IPS-20b (cell line): Measurements from ENCODE around the gene SPG7.
"Not testable (repeated sequence)": the region's sequence is repeated elsewhere in the genome, so short reads cannot be mapped to it uniquely, and the experiment has no call there.

ENCODE experiments used
- H3K27ac ChIP-seq: one replicate; pipeline ENCODE4 v1.5.1; 2013; ENCODE audit warnings: low read length
- H3K27me3 ChIP-seq: 2 replicates; pipeline ENCODE4 v1.6.1; 2013; ENCODE audit warnings: mild to moderate bottlenecking, low read length, inconsistent platforms; ENCODE audit not compliant: insufficient read depth
- H3K36me3 ChIP-seq: 2 replicates; pipeline ENCODE4 v1.6.1; 2013; ENCODE audit warnings: low read depth, mild to moderate bottlenecking, inconsistent platforms, low read length, moderate library complexity; ENCODE audit not compliant: insufficient read depth
- H3K4me1 ChIP-seq: 2 replicates; pipeline ENCODE4 v1.6.1; 2013; ENCODE audit warnings: mild to moderate bottlenecking, control low read depth, inconsistent platforms, low read length, moderate library complexity; ENCODE audit not compliant: insufficient read depth
- H3K4me3 ChIP-seq: 2 replicates; pipeline ENCODE4 v1.5.1; 2013; ENCODE audit warnings: mild to moderate bottlenecking, low read length, inconsistent platforms
- H3K9ac ChIP-seq: 2 replicates; pipeline ENCODE4 v1.6.1; 2013; ENCODE audit warnings: low read depth, mild to moderate bottlenecking, inconsistent platforms, low read length, moderate library complexity
- H3K9me3 ChIP-seq: 2 replicates; pipeline ENCODE4 v1.6.1; 2013; ENCODE audit warnings: mild to moderate bottlenecking, low read depth, low read length, inconsistent platforms; ENCODE audit not compliant: insufficient read depth

The SPG7 gene

GRCh38 chr16:89579351-89579750 lies 71.1 kb downstream of the SPG7 start:
- Histone ChIP-seq H3K27ac (no peak overlapping the region), H3K4me1 (no peaks in the 10 kb centered on the region; the same call in 1 of the 2 replicates), H3K36me3 (0 out of 2 replicates have a peak, but pooled peaks cover 6% of the 10 kb centered on the region)

DNA sequence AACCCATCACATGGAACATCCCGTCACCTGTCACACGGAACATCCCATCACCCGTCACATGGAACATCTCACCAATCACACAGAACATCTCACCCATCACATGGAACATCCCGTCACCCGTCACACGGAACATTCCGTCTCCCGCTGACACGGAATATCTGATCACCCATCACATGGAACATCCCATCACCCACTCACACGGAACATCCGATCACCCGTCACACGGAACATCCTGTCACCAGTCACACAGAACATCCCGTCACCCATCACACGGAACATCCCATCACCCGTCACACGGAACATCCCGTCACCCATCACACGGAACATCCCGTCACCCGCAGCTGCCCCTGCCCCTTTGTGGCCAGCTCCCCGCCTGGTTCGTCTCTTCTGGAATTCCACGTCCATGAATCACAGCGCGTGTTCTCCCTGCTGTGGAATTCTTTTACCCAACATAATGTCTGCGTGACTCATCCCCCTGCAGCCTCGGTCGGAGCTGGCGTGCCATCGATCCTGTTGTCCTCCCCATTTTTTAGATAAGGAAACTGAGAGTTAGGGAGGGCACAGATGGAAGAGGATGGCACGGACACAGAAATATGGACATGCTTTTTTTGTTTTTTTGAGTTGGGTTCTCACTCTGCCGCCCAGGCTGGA lies 73.0 kb downstream of the SPG7 start:
- Histone ChIP-seq H3K36me3 (0 out of 2 replicates have a peak, but pooled peaks cover 6% of the 10 kb centered on the region), H3K4me3 (no peak overlapping the region), H3K9ac (no peak overlapping the region), H3K27ac (no peak overlapping the region), H3K27me3 (peaks cover 17% of the 10 kb centered on the region), H3K4me1 (no peaks in the 10 kb centered on the region), H3K9me3 (no peaks in the 10 kb centered on the region)

More at GRCh38 chr16:89579351-89579750, 71.1 kb downstream of the SPG7 start:
- Histone ChIP-seq H3K9me3 (no peaks in the 10 kb centered on the region), H3K27me3 (peaks cover 34% of the 10 kb centered on the region), H3K4me3 (no peak overlapping the region), H3K9ac (no peak overlapping the region)

DNA sequence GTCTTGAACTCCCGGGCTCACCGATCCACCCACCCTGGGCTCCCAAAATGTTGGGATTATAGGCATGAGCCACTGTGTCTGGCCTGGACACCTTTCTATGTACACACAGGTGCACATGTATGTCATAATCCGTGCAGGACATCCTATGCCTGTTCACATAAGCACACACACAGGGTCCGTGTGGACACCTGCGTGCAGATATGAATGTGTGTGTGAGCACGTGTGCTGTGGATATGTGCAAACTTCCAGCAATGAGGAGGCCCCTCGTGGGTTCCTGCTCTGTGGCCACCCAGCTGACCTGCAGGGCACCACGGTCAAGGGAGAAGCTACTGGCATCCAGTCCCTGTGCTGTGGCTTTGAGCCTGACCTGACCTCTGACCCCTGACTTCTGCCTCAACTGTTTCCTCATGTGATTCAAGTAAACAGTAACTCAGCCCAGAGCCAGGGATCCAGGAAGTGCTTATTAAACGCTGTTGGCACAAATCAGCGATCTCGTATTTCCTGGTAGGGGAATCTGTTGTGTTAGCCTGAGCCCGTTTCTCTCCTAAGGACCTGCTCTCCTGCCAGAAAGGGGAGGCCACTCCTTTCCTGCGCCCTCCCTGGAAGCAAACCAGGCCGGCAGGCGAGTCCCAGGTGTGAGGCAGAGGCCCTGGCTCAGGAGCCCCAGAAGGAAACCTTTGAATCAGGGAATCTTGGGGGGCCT lies 73.8 kb downstream of the SPG7 start:
- Histone ChIP-seq H3K9ac (no peak overlapping the region), H3K27ac (no peak overlapping the region), H3K4me3 (no peak overlapping the region), H3K27me3 (peaks cover 9% of the 10 kb centered on the region), H3K4me1 (no peaks in the 10 kb centered on the region), H3K9me3 (no peaks in the 10 kb centered on the region), H3K36me3 (0 out of 2 replicates have a peak, but pooled peaks cover 6% of the 10 kb centered on the region)

DNA sequence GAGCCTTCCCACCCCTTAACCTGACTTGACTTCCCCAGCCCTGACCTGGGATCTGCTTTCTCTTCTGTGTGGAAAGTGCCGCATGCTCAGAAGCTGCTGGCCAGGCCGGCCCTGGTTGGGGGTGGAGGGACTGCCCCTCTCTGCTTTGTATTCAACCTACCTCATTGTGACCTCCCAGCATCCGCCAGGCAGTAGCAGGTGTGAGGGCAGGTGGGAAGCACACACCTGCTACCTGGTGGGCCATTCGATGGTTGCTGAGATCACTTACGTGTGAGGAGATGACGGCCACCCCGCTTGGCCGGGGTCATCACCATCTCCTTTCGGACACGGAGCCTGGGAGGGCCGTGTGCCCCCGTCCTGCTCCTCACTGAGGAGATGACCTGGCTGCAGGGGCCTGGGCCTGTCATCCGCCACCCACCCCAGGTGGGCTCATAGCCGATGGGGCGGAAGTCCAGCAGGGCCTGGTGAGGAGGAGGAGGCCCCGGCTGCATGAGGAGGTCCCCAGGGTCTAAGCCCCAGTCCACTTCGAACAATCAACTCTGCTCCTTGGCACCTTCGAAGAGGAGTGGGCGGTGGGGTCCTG lies 74.5 kb downstream of the SPG7 start:
- no peak overlapping the region for H3K9ac ChIP-seq
- H3K4me3 ChIP-seq, result no peak overlapping the region
- H3K4me1 ChIP-seq, result no peaks in the 10 kb centered on the region
- 0 out of 2 replicates have a peak, but pooled peaks cover 6% of the 10 kb centered on the region for H3K36me3 ChIP-seq
- H3K27me3 ChIP-seq, result peaks cover 2% of the 10 kb centered on the region; the same call in 1 of the 2 replicates
- no peak overlapping the region for H3K27ac ChIP-seq
- no peaks in the 10 kb centered on the region for H3K9me3 ChIP-seq

GRCh38 chr16:89583197-89583894 lies 75.1 kb downstream of the SPG7 start:
- H3K36me3 ChIP-seq, result 0 out of 2 replicates have a peak, but pooled peaks cover 6% of the 10 kb centered on the region

GRCh38 chr16:89583895-89584644 lies 75.9 kb downstream of the SPG7 start:
- H3K27me3 ChIP-seq, result no peaks in the 10 kb centered on the region
- H3K9ac ChIP-seq, result no peak overlapping the region
- H3K4me3 ChIP-seq, result no peak overlapping the region
- no peaks in the 10 kb centered on the region for H3K4me1 ChIP-seq
- H3K27ac ChIP-seq, result no peak overlapping the region
- H3K9me3 ChIP-seq, result no peaks in the 10 kb centered on the region
- H3K36me3 ChIP-seq, result 0 out of 2 replicates have a peak, but pooled peaks cover 6% of the 10 kb centered on the region

More at GRCh38 chr16:89583197-89583894, 75.1 kb downstream of the SPG7 start:
- H3K9ac ChIP-seq, result no peak overlapping the region
- no peak overlapping the region for H3K27ac ChIP-seq
- no peaks in the 10 kb centered on the region for H3K9me3 ChIP-seq
- H3K27me3 ChIP-seq, result no peaks in the 10 kb centered on the region
- no peak overlapping the region for H3K4me3 ChIP-seq
- H3K4me1 ChIP-seq, result no peaks in the 10 kb centered on the region

DNA sequence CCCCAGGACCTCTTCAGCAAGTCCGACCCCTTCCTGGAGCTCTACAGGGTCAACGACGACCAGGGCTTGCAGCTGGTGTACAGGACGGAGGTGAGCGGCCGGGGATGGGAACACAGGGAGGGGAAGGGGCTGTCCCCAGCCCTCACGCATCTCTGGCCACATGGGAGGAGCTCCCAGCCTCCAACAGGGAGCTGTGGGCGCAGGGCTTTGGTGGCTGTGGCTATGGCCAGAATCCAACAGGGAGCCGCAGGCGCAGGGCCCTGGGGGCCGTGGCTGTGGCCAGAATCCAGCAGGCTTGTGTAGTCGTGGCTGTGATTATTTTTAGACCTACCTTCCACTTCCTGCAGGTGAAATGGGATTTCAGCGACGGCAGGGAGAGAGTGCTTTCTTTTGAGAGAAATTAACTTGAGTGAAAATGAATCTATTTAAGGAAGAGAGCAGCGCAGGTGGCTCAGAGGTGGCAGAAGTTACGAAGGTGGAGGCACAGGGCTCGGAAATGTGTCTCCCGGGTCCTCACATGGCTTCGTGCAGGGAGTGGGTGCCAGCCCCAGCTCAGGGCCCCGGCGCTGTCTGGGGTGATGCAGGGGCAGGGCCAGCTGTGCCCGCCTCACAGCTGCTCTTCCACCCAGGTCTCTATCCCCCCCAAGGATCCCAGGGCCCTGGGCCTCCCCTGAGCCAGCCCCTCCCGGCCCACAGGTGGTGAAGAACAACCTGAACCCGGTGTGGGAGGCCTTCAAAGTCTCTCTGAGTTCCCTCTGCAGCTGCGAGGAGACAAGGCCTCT lies 76.8 kb downstream of the SPG7 start:
- no peak overlapping the region for H3K27ac ChIP-seq
- no peak overlapping the region for H3K9ac ChIP-seq
- no peaks in the 10 kb centered on the region for H3K9me3 ChIP-seq
- no peaks in the 10 kb centered on the region for H3K27me3 ChIP-seq
- no peaks in the 10 kb centered on the region for H3K4me1 ChIP-seq
- no peak overlapping the region for H3K4me3 ChIP-seq
- no peaks in the 10 kb centered on the region for H3K36me3 ChIP-seq

GRCh38 chr16:89586218-89586617 lies 78.0 kb downstream of the SPG7 start:
- Histone ChIP-seq H3K36me3 (no peaks in the 10 kb centered on the region), H3K27me3 (no peaks in the 10 kb centered on the region), H3K4me1 (no peaks in the 10 kb centered on the region), H3K4me3 (no peak overlapping the region), H3K27ac (no peak overlapping the region), H3K9ac (no peak overlapping the region), H3K9me3 (no peaks in the 10 kb centered on the region)

- Histone ChIP-seq H3K36me3 (no peaks in the 10 kb centered on the region), H3K9me3 (no peaks in the 10 kb centered on the region), H3K9ac (no peak overlapping the region), H3K4me3 (no peak overlapping the region), H3K4me1 (no peaks in the 10 kb centered on the region), H3K27ac (no peak overlapping the region), H3K27me3 (no peaks in the 10 kb centered on the region)
Measured at GRCh38 chr16:89586853-89587252, 78.7 kb downstream of the SPG7 start.

DNA sequence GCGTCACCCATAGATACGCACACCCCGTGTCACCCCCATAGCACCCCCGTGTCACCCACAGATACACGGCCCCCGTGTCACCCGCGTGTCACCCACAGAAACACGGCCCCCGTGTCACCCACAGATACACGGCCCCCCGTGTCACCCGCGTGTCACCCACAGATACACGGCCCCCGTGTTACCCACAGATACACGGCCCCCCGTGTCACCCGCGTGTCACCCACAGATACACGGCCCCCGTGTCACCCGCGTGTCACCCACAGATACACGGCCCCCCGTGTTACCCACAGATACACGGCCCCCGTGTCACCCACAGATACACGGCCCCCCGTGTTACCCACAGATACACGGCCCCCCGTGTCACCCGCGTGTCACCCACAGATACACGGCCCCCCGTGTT lies 79.5 kb downstream of the SPG7 start:
- not testable (repeated sequence) for H3K9ac ChIP-seq, H3K27ac ChIP-seq, H3K4me3 ChIP-seq, H3K27me3 ChIP-seq, H3K9me3 ChIP-seq, H3K36me3 ChIP-seq, H3K4me1 ChIP-seq
